Measurements from ENCODE around the gene TEAD1. TPM values are rescaled to one million over a fixed set of nuclear protein-coding genes. Genes with fewer than 3 reads are reported as not detected.

Gene TEAD1
- total and polyA plus RNA-seq, 9 of the 15 experiments (the other 6 are each of a cell fraction or from before 2014, with no cell fraction given): 1.7 to 17.7 (median 10.8) TPM

- TF ChIP-seq PHF8 (IDR thresholded peaks at IDR 0.05; ENCODE audit: borderline replicate concordance, low read length) (no peak), ZNF384 (IDR thresholded peaks at IDR 0.05; ENCODE audit: low read depth, low read length) (no peak), CBFA2T3 (IDR thresholded peaks at IDR 0.05) (no peak), ZNF253 (CRISPR knock-in tag; conservative IDR thresholded peaks at IDR 0.05) (no peak), ZNF561 (CRISPR knock-in tag; conservative IDR thresholded peaks at IDR 0.05) (no peak), MYBL2 (IDR thresholded peaks at IDR 0.05; ENCODE audit: low read depth) (no peak), MYBL2 (CRISPR knock-in tag; IDR thresholded peaks at IDR 0.05; ENCODE audit: borderline replicate concordance) (no peak), CSDE1 (IDR thresholded peaks at IDR 0.05) (no peak)
- TF ChIP-seq, protein P1, sequence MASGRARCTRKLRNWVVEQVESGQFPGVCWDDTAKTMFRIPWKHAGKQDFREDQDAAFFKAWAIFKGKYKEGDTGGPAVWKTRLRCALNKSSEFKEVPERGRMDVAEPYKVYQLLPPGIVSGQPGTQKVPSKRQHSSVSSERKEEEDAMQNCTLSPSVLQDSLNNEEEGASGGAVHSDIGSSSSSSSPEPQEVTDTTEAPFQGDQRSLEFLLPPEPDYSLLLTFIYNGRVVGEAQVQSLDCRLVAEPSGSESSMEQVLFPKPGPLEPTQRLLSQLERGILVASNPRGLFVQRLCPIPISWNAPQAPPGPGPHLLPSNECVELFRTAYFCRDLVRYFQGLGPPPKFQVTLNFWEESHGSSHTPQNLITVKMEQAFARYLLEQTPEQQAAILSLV (tag; IDR thresholded peaks at IDR 0.05): no peak
Observed at GRCh38 chr11:12893787-12894672, 219.8 kb downstream of the TEAD1 start (continued).

DNA sequence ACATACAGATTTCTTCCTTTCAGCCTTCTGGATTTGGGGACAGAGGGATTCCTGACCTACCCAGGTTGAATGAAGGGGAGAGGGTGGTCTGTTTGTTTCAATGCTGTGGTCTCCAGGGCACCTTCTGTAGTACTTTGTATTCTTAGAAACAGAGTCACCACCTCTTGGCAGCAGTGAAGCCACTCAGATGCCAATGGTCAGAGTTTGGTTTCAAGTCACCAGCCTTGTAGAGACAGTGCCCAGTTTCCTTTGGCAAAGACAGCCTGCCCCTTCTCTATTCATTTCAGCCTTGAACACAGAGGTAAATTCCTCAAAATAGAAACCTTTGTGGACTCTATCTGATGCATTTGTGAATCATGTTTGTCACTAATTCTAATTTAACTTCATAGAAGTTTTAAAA lies 223.2 kb downstream of the TEAD1 start:
- intact Hi-C loops (cut with micrococcal nuclease): no loop called here
- ATAC-seq: no peak
- Histone ChIP-seq H4K20me1 (replicated peaks; ENCODE audit: control insufficient read depth, insufficient read depth, low read length) (no peaks in the 10 kb centered on the region), H3K4me3 (no peak overlapping the region), H3K27me3 (ENCODE audit: control insufficient read depth in 2 of 2, insufficient read depth in 2 of 2, low read length in 2 of 2) (no peaks in the 10 kb centered on the region), H3K9ac (ENCODE audit: insufficient read depth in 1 of 2, low read depth in 2 of 2, low read length in 2 of 2) (no peak overlapping the region), H3K27ac (ENCODE audit: extremely low read depth, low read depth, low read length) (no peak overlapping the region), H3K79me2 (ENCODE audit: control insufficient read depth, insufficient read depth, low read length) (no peaks in the 10 kb centered on the region), H3K9me3 (replicated peaks; ENCODE audit: control insufficient read depth, insufficient read depth, low read depth, low read length) (no peaks in the 10 kb centered on the region), H3K4me1 (replicated peaks in 1 of 2; ENCODE audit: control insufficient read depth in 2 of 2, insufficient read depth in 2 of 2, low read length in 2 of 2) (peaks cover 0 to 3% of the 10 kb centered on the region in 2 experiments; a peak in 1 of 5 replicates), H3K9me1 (ENCODE audit: control insufficient read depth, insufficient read depth, low read length) (no peaks in the 10 kb centered on the region), H3K36me3 (ENCODE audit: control insufficient read depth, insufficient read depth, low read length) (peaks cover 7% of the 10 kb centered on the region; the same call in 2 of the 3 replicates), H2AFZ (ENCODE audit: low read depth, low read length) (no peak overlapping the region), H3K4me2 (ENCODE audit: insufficient read depth, low read length) (no peak overlapping the region)
- no peak for DNase-seq (ENCODE audit: extremely low read depth in 1 of 4, low spot score in 3 of 4)
- in situ Hi-C loops (cut with MboI): no loop called here
- BruUV-seq (replicated peaks): no TSS peak
- no peak for FAIRE-seq
- ChIA-PET POLR2A (no interaction called here), CTCF (ENCODE audit: low intra/inter-chr PET ratio) (no interaction called here)
- TF ChIP-seq THRA (IDR thresholded peaks at IDR 0.05) (no peak), ZNF696 (CRISPR knock-in tag; conservative IDR thresholded peaks at IDR 0.05) (no peak), BRF1 (IDR thresholded peaks at IDR 0.05; ENCODE audit: borderline replicate concordance, extremely low read depth, insufficient read length) (no peak), ZNF184 (CRISPR knock-in tag; IDR thresholded peaks at IDR 0.05) (no peak)
